ENCODE measurements around the gene DLG2. TPM values are rescaled to one million over a fixed set of nuclear protein-coding genes. Genes with fewer than 3 reads are reported as not detected.

The DLG2 gene
- total RNA-seq, 3 donors from 2014 or later (not counting 1 experiment from before 2014, with no cell fraction given), result 1.7 to 2.9 (median 2.2) TPM

DNA sequence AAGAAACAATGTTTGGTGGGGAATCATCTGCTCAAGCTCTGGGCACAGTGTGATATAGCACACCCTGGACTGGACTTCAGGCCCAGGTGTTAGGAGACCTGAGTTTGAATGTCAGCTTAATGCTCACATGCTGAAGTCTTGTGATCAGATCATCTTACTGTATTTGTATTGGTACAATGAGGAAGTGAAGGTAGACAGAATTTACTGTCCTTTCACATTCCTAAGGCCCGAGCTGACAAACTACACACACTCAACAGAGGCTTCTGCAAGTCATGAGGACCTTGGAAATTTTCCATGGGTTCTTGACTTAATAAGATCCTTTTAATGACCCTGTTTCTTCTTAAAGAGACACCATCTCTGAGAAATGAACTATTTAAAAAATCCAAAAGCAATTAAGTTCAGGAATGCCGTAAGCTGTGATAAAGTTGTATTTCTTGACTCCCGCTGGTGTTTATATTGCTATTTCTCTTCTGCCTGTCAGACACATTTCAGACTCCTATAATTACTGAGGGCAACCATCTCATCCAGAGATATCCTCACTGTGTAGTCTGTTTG is 802.0 kb downstream of the DLG2 start:
- no peaks in the 10 kb centered on the region for H3K27me3 ChIP-seq (ENCODE audit: control insufficient read depth, insufficient read depth, low read length)
- H3K4me1 Mint-ChIP-seq, result no peaks in the 10 kb centered on the region
- no peaks in the 10 kb centered on the region for H3K9me3 ChIP-seq (ENCODE audit: control insufficient read depth, insufficient read depth, low read length)
- no peak overlapping the region for H3K27ac ChIP-seq (ENCODE audit: low read length)
- TF ChIP-seq, protein P1, sequence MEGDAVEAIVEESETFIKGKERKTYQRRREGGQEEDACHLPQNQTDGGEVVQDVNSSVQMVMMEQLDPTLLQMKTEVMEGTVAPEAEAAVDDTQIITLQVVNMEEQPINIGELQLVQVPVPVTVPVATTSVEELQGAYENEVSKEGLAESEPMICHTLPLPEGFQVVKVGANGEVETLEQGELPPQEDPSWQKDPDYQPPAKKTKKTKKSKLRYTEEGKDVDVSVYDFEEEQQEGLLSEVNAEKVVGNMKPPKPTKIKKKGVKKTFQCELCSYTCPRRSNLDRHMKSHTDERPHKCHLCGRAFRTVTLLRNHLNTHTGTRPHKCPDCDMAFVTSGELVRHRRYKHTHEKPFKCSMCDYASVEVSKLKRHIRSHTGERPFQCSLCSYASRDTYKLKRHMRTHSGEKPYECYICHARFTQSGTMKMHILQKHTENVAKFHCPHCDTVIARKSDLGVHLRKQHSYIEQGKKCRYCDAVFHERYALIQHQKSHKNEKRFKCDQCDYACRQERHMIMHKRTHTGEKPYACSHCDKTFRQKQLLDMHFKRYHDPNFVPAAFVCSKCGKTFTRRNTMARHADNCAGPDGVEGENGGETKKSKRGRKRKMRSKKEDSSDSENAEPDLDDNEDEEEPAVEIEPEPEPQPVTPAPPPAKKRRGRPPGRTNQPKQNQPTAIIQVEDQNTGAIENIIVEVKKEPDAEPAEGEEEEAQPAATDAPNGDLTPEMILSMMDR (IDR thresholded peaks at IDR 0.05), result no peak
- H3K4me3 ChIP-seq (ENCODE audit: low read length), result no peak overlapping the region
- H3K27ac Mint-ChIP-seq, result no peak overlapping the region
- DNase-seq (no peak), ATAC-seq (no peak)
- intact Hi-C loops (cut with micrococcal nuclease), result no loop called here
- peaks cover 8 to 13% of the 10 kb centered on the region in 2 donors for H3K9me3 Mint-ChIP-seq
- H3K36me3 ChIP-seq (ENCODE audit: control insufficient read depth, insufficient read depth, low read length), result no peaks in the 10 kb centered on the region
- WGBS (ENCODE audit: insufficient coverage), result 43% methylated on average over 1 of the region's 3 CpGs
- H3K36me3 Mint-ChIP-seq, result no peaks in the 10 kb centered on the region
- H3K4me3 Mint-ChIP-seq, result no peak overlapping the region
- H3K4me1 ChIP-seq (ENCODE audit: control insufficient read depth, insufficient read depth, low read length), result no peaks in the 10 kb centered on the region
- H3K27me3 Mint-ChIP-seq (ENCODE audit: low read depth in 2 of 2), result no peaks in the 10 kb centered on the region

DNA sequence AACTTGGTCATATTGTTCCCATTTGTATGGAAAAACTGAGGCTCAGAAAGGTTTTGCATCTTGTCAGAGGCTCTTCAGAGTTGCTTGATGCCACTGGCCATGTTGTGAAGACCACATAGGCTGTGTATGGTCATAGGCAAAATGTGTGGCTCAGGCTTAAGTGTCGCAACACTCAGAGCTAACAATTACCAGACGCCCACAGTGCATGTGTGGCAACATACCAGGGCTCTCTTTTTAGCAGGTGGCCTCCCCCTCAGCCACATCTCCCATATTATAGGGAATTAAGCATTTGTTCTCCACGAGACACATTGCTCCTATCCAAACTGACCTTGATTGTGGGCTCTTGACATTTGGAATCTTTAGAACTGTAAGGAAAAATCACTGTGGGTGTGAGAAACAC is 802.5 kb downstream of the DLG2 start:
- Histone ChIP-seq H3K4me3 (ENCODE audit: low read length) (no peak overlapping the region), H3K4me1 (ENCODE audit: control insufficient read depth, insufficient read depth, low read length) (no peaks in the 10 kb centered on the region), H3K9me3 (ENCODE audit: control insufficient read depth, insufficient read depth, low read length) (no peaks in the 10 kb centered on the region), H3K27ac (ENCODE audit: low read length) (no peak overlapping the region), H3K36me3 (ENCODE audit: control insufficient read depth, insufficient read depth, low read length) (no peaks in the 10 kb centered on the region), H3K27me3 (ENCODE audit: control insufficient read depth, insufficient read depth, low read length) (no peaks in the 10 kb centered on the region)
- no peak for ATAC-seq
- Mint-ChIP-seq H3K9me3 (peaks cover 8 to 13% of the 10 kb centered on the region in 2 donors), H3K4me1 (no peaks in the 10 kb centered on the region), H3K27ac (no peak overlapping the region), H3K27me3 (ENCODE audit: low read depth in 2 of 2) (no peaks in the 10 kb centered on the region), H3K36me3 (no peaks in the 10 kb centered on the region), H3K4me3 (no peak overlapping the region)
- no peak for DNase-seq
- intact Hi-C loops (cut with micrococcal nuclease), result no loop called here
- TF ChIP-seq, protein P1 (IDR thresholded peaks at IDR 0.05), result no peak
- WGBS (ENCODE audit: insufficient coverage), result 100% methylated on average over 2 of the region's 3 CpGs

DNA sequence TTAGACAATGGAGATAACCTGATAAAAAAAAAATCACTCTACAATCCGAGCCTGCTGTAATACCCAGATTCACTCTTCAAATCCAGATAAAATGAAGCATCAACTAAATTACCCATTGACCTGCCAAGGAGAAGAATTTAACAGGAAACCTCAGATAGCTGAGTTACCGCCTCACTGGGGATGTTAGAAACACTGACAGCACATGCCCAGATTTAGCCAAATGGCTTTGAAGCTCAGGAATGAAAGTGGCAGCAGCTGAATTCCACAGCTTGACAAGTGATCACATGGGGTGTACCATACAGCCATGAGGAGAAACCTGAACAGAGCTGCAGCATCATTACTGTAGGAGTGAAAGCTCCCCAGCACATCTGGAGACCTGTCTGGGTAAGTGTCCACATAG is 807.6 kb downstream of the DLG2 start:
- no peaks in the 10 kb centered on the region for H3K4me1 Mint-ChIP-seq
- Histone ChIP-seq H3K27me3 (ENCODE audit: control insufficient read depth, insufficient read depth, low read length) (no peaks in the 10 kb centered on the region), H3K4me3 (ENCODE audit: low read length) (no peak overlapping the region), H3K27ac (ENCODE audit: low read length) (no peak overlapping the region), H3K4me1 (ENCODE audit: control insufficient read depth, insufficient read depth, low read length) (no peaks in the 10 kb centered on the region), H3K9me3 (ENCODE audit: control insufficient read depth, insufficient read depth, low read length) (no peaks in the 10 kb centered on the region), H3K36me3 (ENCODE audit: control insufficient read depth, insufficient read depth, low read length) (no peaks in the 10 kb centered on the region)
- no peaks in the 10 kb centered on the region for H3K27me3 Mint-ChIP-seq (ENCODE audit: low read depth in 2 of 2)
- H3K9me3 Mint-ChIP-seq, result peaks cover 7 to 13% of the 10 kb centered on the region in 2 donors
- 83% methylated on average over 2 of the region's 2 CpGs for whole genome bisulfite sequencing (ENCODE audit: insufficient coverage)
- intact Hi-C loops (cut with micrococcal nuclease), result no loop called here
- DNase-seq, result no peak
- no peak overlapping the region for H3K27ac Mint-ChIP-seq
- TF ChIP-seq, protein P1 (IDR thresholded peaks at IDR 0.05), result no peak
- no peak overlapping the region for H3K4me3 Mint-ChIP-seq
- no peaks in the 10 kb centered on the region for H3K36me3 Mint-ChIP-seq
- no peak for ATAC-seq

DNA sequence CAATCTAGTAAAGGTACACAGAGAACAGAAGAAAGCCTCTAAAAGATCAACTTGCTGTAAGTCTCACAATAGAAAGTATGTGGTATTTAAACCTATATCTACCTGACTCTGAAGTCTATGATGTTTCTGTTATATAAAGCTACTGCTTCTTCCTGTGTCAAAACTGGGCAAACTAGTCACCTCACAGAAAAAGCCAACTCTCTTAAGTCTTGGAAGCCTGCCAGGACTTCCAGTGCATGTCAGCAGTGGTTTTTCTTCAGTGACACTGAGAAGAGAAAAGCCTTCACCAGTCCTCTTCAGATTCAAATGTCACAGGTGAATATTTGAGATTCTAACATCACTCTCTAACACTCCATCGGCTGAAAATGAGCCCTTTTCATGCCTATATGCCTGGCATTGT is 808.0 kb downstream of the DLG2 start:
- Histone ChIP-seq H3K4me1 (ENCODE audit: control insufficient read depth, insufficient read depth, low read length) (no peaks in the 10 kb centered on the region), H3K9me3 (ENCODE audit: control insufficient read depth, insufficient read depth, low read length) (no peaks in the 10 kb centered on the region), H3K27me3 (ENCODE audit: control insufficient read depth, insufficient read depth, low read length) (no peaks in the 10 kb centered on the region), H3K27ac (ENCODE audit: low read length) (no peak overlapping the region), H3K36me3 (ENCODE audit: control insufficient read depth, insufficient read depth, low read length) (no peaks in the 10 kb centered on the region), H3K4me3 (ENCODE audit: low read length) (no peak overlapping the region)
- no peak for DNase-seq
- 76% methylated on average over 1 of the region's 1 CpG for WGBS (ENCODE audit: insufficient coverage)
- peaks cover 7 to 13% of the 10 kb centered on the region in 2 donors for H3K9me3 Mint-ChIP-seq
- TF ChIP-seq, protein P1 (IDR thresholded peaks at IDR 0.05), result no peak
- no peak for ATAC-seq
- intact Hi-C loops (cut with micrococcal nuclease), result no loop called here
- no peaks in the 10 kb centered on the region for H3K36me3 Mint-ChIP-seq
- H3K27me3 Mint-ChIP-seq (ENCODE audit: low read depth in 2 of 2), result no peaks in the 10 kb centered on the region
- H3K4me3 Mint-ChIP-seq, result no peak overlapping the region
- no peaks in the 10 kb centered on the region for H3K4me1 Mint-ChIP-seq
- no peak overlapping the region for H3K27ac Mint-ChIP-seq
